ENCODE data around the gene MACROD1.
"Not testable (repeated sequence)": the region's sequence is repeated elsewhere in the genome, so short reads cannot be mapped to it uniquely, and the experiment has no call there.

Gene MACROD1

GRCh38 chr11:64052938-64053622 is 112.8 kb downstream of the MACROD1 start:
- no peak for DNase-seq

DNA sequence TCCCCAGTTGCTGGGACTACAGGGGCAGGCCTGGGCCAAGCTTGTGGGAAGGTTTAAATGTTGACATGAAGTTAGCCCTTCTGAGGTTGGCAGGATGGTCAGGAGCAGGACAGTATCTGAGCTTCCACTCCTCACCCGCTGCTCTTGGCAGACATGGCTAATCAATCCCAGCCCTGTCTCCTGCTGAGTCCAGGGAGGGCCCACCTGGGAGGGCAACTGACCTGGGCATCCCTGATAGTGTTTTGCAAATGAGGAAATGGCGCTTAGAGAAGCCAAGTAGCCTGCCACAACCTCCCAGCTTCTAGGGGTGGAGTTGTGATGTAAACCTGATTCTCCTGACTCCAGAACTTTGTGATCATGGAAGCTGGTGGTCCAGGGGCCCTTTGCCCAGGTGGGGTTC is 113.5 kb downstream of the MACROD1 start:
- DNase-seq: no peak

- DNase-seq: no peak
Measured at GRCh38 chr11:64051297-64051696, 114.6 kb downstream of the MACROD1 start.

DNA sequence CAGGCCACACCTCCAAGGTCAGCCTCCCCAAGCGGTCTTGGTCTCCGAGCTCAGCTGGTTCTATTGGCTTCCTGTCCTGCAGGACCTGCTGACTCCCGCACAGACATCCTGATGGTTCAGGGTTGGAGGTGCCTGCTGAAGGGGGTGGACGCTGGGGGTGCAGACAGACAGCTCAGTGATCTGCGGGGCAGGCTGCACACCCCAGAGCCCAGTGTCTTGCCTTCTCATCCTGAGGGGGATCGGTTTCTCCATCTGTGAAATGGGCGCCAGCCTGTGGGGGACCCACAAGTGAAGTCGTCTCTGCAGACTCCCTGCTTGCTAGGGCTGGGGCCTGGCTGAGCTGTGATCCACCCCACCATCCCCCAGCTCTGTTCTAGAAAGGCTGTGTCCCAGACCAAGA is 116.4 kb downstream of the MACROD1 start:
- no peak for DNase-seq

DNA sequence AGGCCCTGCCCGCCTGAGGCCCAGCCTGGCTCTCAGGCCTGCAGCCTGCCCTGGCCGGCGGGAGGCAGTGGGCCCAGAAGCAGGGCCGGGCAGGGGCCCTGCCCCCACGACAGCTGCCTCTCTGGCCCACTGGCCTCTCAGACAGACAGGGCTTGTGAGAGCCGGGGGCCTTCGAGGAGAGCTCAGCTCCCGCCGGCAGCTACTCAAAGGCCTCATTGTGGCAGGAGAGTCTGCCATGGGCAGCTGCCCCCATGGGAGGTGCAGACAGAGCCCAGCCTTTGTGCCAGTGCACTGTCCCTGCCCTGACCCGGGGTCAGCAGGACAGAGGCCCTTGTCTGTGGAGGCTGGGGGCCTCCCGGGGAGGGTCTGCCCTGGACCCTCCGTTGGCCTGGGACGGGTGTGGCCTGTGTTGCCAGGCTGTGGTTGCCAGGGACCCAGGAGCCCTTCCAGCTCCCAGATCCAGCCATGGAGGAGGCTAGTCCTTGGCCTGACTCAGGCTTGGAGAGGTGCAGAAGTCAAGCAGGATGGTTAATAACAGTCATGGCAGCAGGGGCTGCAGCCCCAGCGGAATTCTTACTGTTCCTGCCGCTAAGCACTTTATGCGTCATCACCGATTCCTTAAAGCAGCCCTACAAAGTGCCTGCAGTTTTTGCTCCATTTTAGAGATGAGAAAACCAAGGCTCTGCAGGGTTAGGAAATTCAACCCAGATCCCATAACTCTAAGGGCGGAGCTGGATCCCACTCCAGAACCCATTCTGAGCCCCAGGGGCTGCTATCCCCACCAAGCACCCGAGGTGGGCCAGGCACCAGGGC is 117.7 kb downstream of the MACROD1 start:
- DNase-seq: no peak

GRCh38 chr11:64047373-64047772 is 118.5 kb downstream of the MACROD1 start:
- DNase-seq: not testable (repeated sequence)

- no peak for DNase-seq
Measured at GRCh38 chr11:64045700-64046099, 120.2 kb downstream of the MACROD1 start.

DNA sequence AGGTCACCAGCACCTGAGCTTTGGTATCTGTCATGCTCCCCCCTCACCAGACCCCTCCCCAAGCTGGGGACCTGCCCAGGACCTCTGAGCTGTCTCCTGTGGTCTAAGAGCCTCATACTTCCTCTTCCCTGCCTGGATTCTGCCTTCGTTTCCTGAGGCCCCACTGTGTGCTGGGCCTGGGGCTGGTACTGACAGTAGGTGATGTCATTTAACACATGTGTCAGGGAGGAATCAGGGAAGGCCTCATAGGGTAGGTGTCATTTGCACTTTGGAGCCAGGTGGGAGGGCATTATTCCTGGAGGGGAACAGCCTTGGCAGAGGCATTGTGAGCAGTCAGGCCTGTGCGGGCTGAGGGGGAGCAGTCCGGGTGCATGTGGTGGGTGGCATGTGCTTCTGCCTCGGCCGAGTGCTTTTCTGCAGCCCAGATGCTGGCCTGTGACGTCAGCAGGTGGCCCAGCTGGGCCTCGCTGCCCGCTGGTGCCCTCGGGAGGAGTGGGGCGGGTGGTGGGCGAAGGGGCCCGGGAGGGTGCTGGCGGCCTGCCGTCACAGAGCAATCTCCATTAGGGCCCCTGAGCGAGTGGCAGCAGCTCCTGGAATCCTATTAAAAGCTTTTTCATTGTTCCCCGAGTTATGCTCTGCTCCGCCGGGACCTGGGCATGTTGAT is 121.1 kb downstream of the MACROD1 start:
- DNase-seq: peak; percentile 66 to 80

GRCh38 chr11:64043545-64043944 is 122.4 kb downstream of the MACROD1 start:
- DNase-seq: no peak

GRCh38 chr11:64042301-64042700 is 123.6 kb downstream of the MACROD1 start:
- DNase-seq: no peak

- no peak for DNase-seq
Measured at GRCh38 chr11:64041846-64042245, 124.1 kb downstream of the MACROD1 start.

GRCh38 chr11:64040684-64041322 is 125.1 kb downstream of the MACROD1 start:
- no peak for DNase-seq

GRCh38 chr11:64039012-64039665 is 126.8 kb downstream of the MACROD1 start:
- DNase-seq: no peak

DNA sequence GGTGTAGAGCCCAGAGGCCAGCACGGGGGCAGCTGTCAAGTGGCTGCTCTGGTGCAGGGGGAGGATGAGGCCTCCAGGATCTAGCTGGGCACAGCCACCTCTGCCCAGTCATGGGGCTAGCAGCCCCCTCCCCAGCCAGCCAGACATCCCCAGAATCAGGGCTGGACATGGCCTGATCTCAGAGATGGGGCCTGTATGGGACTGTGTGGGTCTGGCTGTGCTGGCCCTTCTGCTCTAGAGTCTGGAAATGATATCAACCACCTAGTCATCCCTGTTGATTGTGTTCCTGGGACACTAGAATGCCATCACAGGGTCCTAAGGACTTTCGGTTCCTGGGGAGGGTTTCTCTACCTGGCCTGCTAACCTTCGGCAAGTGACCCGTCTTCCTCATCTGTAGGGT is 127.4 kb downstream of the MACROD1 start:
- DNase-seq: no peak

- peak in 1 of 2 experiments; percentile 23 for DNase-seq
Measured at GRCh38 chr11:64037027-64037634, 128.8 kb downstream of the MACROD1 start.

DNA sequence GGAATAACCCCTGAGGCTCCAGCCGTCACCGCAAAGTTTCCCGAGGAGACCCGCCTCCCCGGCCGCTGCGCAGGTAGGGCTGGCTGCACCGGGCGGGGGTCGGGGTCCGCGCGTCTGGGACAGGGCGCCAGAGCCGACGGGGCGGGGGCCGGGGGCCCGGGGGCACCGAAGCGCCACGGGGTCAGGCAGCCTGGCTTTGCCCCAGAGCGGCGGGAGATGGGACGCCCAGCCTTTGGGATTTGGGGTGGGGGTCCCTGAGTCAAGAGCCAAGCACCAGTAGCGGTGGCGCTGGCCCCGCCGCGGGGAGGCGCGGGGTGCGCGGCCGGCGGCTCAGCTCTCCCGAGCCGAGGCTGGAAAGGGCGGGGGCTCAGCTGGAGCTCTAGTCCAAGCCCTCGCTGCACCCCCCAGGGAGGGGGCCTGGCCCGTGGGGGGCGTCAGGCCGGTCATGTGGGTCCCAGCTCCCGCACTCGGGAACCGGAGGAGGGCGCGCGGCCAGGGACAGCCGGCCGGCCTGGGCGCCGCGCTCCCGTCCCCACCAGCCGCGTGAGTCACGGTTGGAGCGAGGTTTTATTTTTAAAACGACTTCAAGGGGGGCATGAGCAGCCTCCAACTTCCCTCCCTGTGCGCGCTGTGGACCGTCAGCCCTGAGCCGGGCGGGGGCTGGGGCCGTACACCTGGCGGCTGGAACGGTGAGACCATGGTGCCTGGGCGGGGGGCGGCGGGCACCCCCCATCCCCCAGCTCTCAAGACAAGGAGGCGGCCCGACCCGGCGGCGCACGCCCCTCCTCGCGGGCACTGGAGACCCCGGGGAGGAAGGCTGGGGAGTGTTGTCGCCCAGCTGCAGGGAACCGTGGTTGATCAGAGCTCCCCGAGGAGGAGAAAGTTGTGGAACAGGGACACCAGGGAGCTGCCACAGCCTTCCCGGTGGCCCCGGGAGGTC is 129.6 kb downstream of the MACROD1 start:
- peak; percentile 25 to 33 for DNase-seq

- no peak for DNase-seq
Measured at GRCh38 chr11:64035576-64035975, 130.3 kb downstream of the MACROD1 start, which contains the start of gene FLRT1. FLRT1 (plus strand) TSS chr11:64035931; CDS start chr11:64116268, 80,337 bp downstream.

DNA sequence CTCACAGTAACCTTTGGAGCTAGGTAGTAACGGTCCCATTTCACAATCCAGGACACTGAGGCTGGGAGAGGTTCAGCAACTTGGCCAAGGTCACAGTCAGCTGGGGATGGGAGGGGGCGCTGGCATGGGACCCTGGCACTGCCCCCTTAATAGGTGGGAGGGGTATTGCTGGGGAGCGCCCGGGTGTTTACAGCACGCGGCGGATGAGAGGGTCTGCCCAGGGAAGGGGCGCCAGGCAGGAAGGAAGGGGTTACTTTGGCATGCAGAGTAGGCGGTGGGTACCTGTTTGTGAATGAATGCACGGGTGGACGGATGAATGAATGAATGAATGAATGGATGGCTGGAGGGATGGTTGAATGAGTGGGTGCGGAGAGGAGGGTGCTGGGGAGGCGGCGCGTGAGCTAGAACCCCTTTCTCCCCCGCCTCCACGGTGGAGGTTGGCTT is 130.8 kb downstream of the MACROD1 start:
- no peak for DNase-seq

DNA sequence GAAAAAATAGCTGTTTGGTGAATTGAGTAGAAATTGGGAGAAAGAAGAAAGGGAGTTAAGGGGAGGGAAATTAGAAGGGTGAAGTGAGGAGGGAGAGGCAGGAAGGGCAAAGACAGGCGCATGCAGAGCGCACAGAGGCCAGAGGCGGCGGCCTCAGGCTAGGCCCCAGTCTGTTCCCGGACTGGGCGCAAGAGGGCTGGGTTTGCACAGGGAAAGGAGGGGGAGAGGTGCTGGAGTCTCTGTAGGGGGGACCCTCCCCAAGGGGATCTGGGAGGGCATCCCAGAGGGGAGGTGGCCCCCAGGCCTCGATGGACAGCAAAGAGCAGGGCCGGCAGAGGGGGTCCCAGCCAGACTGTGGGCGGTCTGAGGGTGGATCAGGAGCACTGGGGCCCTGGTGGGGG is 131.5 kb downstream of the MACROD1 start:
- no peak for DNase-seq

DNA sequence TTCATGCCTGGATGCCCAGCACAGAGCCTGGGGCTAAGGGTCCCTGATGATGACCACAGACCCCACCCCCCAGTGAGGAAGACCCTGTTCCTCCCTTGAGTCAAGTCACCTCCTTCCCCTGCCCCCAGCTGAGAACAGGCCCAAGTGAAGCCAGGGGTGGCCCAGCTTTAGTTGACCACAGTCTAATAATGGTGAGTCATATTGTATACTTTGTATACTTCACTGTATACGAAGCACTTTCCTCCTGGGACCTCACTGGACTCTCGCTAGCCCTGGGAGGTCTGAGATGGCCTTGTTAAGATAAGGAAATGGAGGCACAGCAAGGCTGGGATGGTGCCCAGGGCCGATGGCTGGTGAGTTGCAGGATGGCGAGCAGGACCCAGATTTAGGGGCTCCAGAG is 133.9 kb downstream of the MACROD1 start:
- no peak for DNase-seq

- DNase-seq: no peak
Measured at GRCh38 chr11:64031001-64031400, 134.9 kb downstream of the MACROD1 start.
